ENCODE data around the gene AQP1.

DNA sequence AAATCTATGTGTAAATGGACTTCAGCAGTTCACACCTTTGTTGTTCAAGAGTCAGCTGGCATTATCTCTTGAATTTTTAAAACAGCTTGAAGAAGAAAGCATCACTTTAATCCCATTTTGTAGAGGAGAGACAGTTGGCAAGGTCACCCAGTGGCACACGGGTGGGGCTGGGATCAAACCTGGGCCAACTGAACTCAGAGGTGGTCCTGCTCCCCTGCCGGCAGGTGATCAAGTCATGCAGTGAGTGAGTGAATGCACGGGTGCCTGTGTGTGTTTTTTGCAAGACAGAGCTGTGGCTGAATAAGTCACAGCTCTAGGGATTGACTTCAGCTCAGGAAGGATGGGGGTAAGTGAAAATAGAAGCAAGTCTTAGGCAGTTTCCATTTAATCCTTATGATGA lies 61.6 kb downstream of the AQP1 start:
- TF ChIP-seq TEAD4 (IDR thresholded peaks at IDR 0.05) (no peak), EP300 (IDR thresholded peaks at IDR 0.05; ENCODE audit: borderline replicate concordance) (no peak), YY1 (IDR thresholded peaks at IDR 0.05; ENCODE audit: low read depth) (no peak), CEBPB (IDR thresholded peaks at IDR 0.05) (no peak), TCF12 (IDR thresholded peaks at IDR 0.05; ENCODE audit: low read depth) (no peak), FOXM1 (IDR thresholded peaks at IDR 0.05; ENCODE audit: borderline replicate concordance, low read depth) (no peak), RAD21 (IDR thresholded peaks at IDR 0.05; ENCODE audit: low read depth) (no peak), CREB1 (IDR thresholded peaks at IDR 0.05; ENCODE audit: low read depth) (no peak), NFIC (IDR thresholded peaks at IDR 0.05) (no peak), EGR1 (IDR thresholded peaks at IDR 0.05) (no peak), TAF1 (IDR thresholded peaks at IDR 0.05; ENCODE audit: low read depth) (no peak)
- TF ChIP-seq, protein P1, sequence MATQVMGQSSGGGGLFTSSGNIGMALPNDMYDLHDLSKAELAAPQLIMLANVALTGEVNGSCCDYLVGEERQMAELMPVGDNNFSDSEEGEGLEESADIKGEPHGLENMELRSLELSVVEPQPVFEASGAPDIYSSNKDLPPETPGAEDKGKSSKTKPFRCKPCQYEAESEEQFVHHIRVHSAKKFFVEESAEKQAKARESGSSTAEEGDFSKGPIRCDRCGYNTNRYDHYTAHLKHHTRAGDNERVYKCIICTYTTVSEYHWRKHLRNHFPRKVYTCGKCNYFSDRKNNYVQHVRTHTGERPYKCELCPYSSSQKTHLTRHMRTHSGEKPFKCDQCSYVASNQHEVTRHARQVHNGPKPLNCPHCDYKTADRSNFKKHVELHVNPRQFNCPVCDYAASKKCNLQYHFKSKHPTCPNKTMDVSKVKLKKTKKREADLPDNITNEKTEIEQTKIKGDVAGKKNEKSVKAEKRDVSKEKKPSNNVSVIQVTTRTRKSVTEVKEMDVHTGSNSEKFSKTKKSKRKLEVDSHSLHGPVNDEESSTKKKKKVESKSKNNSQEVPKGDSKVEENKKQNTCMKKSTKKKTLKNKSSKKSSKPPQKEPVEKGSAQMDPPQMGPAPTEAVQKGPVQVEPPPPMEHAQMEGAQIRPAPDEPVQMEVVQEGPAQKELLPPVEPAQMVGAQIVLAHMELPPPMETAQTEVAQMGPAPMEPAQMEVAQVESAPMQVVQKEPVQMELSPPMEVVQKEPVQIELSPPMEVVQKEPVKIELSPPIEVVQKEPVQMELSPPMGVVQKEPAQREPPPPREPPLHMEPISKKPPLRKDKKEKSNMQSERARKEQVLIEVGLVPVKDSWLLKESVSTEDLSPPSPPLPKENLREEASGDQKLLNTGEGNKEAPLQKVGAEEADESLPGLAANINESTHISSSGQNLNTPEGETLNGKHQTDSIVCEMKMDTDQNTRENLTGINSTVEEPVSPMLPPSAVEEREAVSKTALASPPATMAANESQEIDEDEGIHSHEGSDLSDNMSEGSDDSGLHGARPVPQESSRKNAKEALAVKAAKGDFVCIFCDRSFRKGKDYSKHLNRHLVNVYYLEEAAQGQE (IDR thresholded peaks at IDR 0.05; ENCODE audit: low read depth), result no peak
- TF ChIP-seq, protein P2, sequence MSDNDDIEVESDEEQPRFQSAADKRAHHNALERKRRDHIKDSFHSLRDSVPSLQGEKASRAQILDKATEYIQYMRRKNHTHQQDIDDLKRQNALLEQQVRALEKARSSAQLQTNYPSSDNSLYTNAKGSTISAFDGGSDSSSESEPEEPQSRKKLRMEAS (IDR thresholded peaks at IDR 0.05), result no peak
- TF ChIP-seq, protein P3, sequence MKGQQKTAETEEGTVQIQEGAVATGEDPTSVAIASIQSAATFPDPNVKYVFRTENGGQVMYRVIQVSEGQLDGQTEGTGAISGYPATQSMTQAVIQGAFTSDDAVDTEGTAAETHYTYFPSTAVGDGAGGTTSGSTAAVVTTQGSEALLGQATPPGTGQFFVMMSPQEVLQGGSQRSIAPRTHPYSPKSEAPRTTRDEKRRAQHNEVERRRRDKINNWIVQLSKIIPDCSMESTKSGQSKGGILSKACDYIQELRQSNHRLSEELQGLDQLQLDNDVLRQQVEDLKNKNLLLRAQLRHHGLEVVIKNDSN (IDR thresholded peaks at IDR 0.05), result no peak
